ENCODE results near the gene SMIM22. TPM values are rescaled to one million over a fixed set of nuclear protein-coding genes. Genes with fewer than 3 reads are reported as not detected.
"Not testable (repeated sequence)": the region's sequence is repeated elsewhere in the genome, so short reads cannot be mapped to it uniquely, and the experiment has no call there.

SMIM22 gene
- total RNA-seq, 1 donor from 2014 or later = not detected

GRCh38 chr16:4776141-4776705 is 18.9 kb upstream of the SMIM22 start:
- no peaks in the 10 kb centered on the region for H3K36me3 Mint-ChIP-seq (ENCODE audit: low read depth)
- intact Hi-C loops (cut with micrococcal nuclease) = no loop called here
- no peaks in the 10 kb centered on the region for H3K4me1 Mint-ChIP-seq (ENCODE audit: low read depth)
- H3K27ac Mint-ChIP-seq = no peak overlapping the region
- H3K4me3 Mint-ChIP-seq (ENCODE audit: low read depth) = no peak overlapping the region
- no peaks in the 10 kb centered on the region for H3K9me3 Mint-ChIP-seq
- H3K27me3 Mint-ChIP-seq (ENCODE audit: low read depth) = peaks cover 2% of the 10 kb centered on the region
- DNase-seq (ENCODE audit: low spot score) = no peak

- Mint-ChIP-seq H3K9me3 (no peaks in the 10 kb centered on the region), H3K36me3 (ENCODE audit: low read depth) (no peaks in the 10 kb centered on the region), H3K27me3 (ENCODE audit: low read depth) (peaks cover 2% of the 10 kb centered on the region), H3K27ac (no peak overlapping the region), H3K4me1 (ENCODE audit: low read depth) (no peaks in the 10 kb centered on the region), H3K4me3 (ENCODE audit: low read depth) (no peak overlapping the region)
- intact Hi-C loops (cut with micrococcal nuclease) = no loop called here
- no peak for DNase-seq (ENCODE audit: low spot score)
Measured at GRCh38 chr16:4777339-4778049, 17.7 kb upstream of the SMIM22 start.

- H3K9me3 Mint-ChIP-seq = no peaks in the 10 kb centered on the region
- no peak overlapping the region for H3K27ac Mint-ChIP-seq
- peaks cover 2% of the 10 kb centered on the region for H3K27me3 Mint-ChIP-seq (ENCODE audit: low read depth)
- H3K36me3 Mint-ChIP-seq (ENCODE audit: low read depth) = no peaks in the 10 kb centered on the region
- no peaks in the 10 kb centered on the region for H3K4me1 Mint-ChIP-seq (ENCODE audit: low read depth)
- intact Hi-C loops (cut with micrococcal nuclease) = no loop called here
- H3K4me3 Mint-ChIP-seq (ENCODE audit: low read depth) = no peak overlapping the region
- DNase-seq (ENCODE audit: low spot score) = no peak
Measured at GRCh38 chr16:4778050-4778392, 17.1 kb upstream of the SMIM22 start.

GRCh38 chr16:4780235-4780634 is 14.9 kb upstream of the SMIM22 start:
- Mint-ChIP-seq H3K4me3 (ENCODE audit: low read depth) (no peak overlapping the region), H3K9me3 (no peaks in the 10 kb centered on the region), H3K4me1 (ENCODE audit: low read depth) (no peaks in the 10 kb centered on the region), H3K27me3 (ENCODE audit: low read depth) (no peaks in the 10 kb centered on the region), H3K36me3 (ENCODE audit: low read depth) (no peaks in the 10 kb centered on the region), H3K27ac (no peak overlapping the region)
- DNase-seq (ENCODE audit: low spot score) = no peak
- intact Hi-C loops (cut with micrococcal nuclease) = no loop called here

GRCh38 chr16:4783251-4783950 is 11.8 kb upstream of the SMIM22 start:
- no peak overlapping the region for H3K4me3 Mint-ChIP-seq (ENCODE audit: low read depth)
- no peaks in the 10 kb centered on the region for H3K36me3 Mint-ChIP-seq (ENCODE audit: low read depth)
- intact Hi-C loops (cut with micrococcal nuclease) = no loop called here
- H3K4me1 Mint-ChIP-seq (ENCODE audit: low read depth) = no peaks in the 10 kb centered on the region
- no peaks in the 10 kb centered on the region for H3K9me3 Mint-ChIP-seq
- H3K27me3 Mint-ChIP-seq (ENCODE audit: low read depth) = no peaks in the 10 kb centered on the region
- H3K27ac Mint-ChIP-seq = no peak overlapping the region
- DNase-seq (ENCODE audit: low spot score) = no peak

- Mint-ChIP-seq H3K4me3 (ENCODE audit: low read depth) (no peak overlapping the region), H3K36me3 (ENCODE audit: low read depth) (no peaks in the 10 kb centered on the region), H3K27ac (no peak overlapping the region), H3K9me3 (no peaks in the 10 kb centered on the region), H3K27me3 (ENCODE audit: low read depth) (no peaks in the 10 kb centered on the region), H3K4me1 (ENCODE audit: low read depth) (no peaks in the 10 kb centered on the region)
- intact Hi-C loops (cut with micrococcal nuclease) = no loop called here
- no peak for DNase-seq (ENCODE audit: low spot score)
Measured at GRCh38 chr16:4783951-4784336, 11.2 kb upstream of the SMIM22 start.

GRCh38 chr16:4784444-4784987 is 10.7 kb upstream of the SMIM22 start:
- H3K9me3 Mint-ChIP-seq; DNase-seq (ENCODE audit: low spot score); H3K27me3 Mint-ChIP-seq (ENCODE audit: low read depth); H3K36me3 Mint-ChIP-seq (ENCODE audit: low read depth); H3K27ac Mint-ChIP-seq; intact Hi-C loops (cut with micrococcal nuclease); H3K4me3 Mint-ChIP-seq (ENCODE audit: low read depth); H3K4me1 Mint-ChIP-seq (ENCODE audit: low read depth): not testable (repeated sequence)

- no peak overlapping the region for H3K27ac Mint-ChIP-seq
- H3K36me3 Mint-ChIP-seq (ENCODE audit: low read depth) = no peaks in the 10 kb centered on the region
- intact Hi-C loops (cut with micrococcal nuclease) = no loop called here
- H3K9me3 Mint-ChIP-seq = no peaks in the 10 kb centered on the region
- H3K4me3 Mint-ChIP-seq (ENCODE audit: low read depth) = no peak overlapping the region
- H3K27me3 Mint-ChIP-seq (ENCODE audit: low read depth) = no peaks in the 10 kb centered on the region
- H3K4me1 Mint-ChIP-seq (ENCODE audit: low read depth) = peaks cover 2% of the 10 kb centered on the region
- no peak for DNase-seq (ENCODE audit: low spot score)
Measured at GRCh38 chr16:4785758-4786433, 9.3 kb upstream of the SMIM22 start.

GRCh38 chr16:4787068-4787467 is 8.1 kb upstream of the SMIM22 start:
- H3K27me3 Mint-ChIP-seq (ENCODE audit: low read depth) = no peaks in the 10 kb centered on the region
- H3K9me3 Mint-ChIP-seq = no peaks in the 10 kb centered on the region
- no peak for DNase-seq (ENCODE audit: low spot score)
- intact Hi-C loops (cut with micrococcal nuclease) = no loop called here
- H3K27ac Mint-ChIP-seq = no peak overlapping the region
- peaks cover 6% of the 10 kb centered on the region for H3K4me1 Mint-ChIP-seq (ENCODE audit: low read depth)
- H3K36me3 Mint-ChIP-seq (ENCODE audit: low read depth) = no peaks in the 10 kb centered on the region
- no peak overlapping the region for H3K4me3 Mint-ChIP-seq (ENCODE audit: low read depth)

- intact Hi-C loops (cut with micrococcal nuclease) = no loop called here
- Mint-ChIP-seq H3K27ac (no peak within 1 kb of the TSS), H3K36me3 (ENCODE audit: low read depth) (no peaks in the 10 kb centered on the region), H3K27me3 (ENCODE audit: low read depth) (no peaks in the 10 kb centered on the region), H3K4me3 (ENCODE audit: low read depth) (no peak within 1 kb of the TSS), H3K9me3 (no peaks in the 10 kb centered on the region), H3K4me1 (ENCODE audit: low read depth) (peaks cover 6% of the 10 kb centered on the region)
- DNase-seq (ENCODE audit: low spot score) = no peak
Measured at GRCh38 chr16:4787627-4788482, 7.3 kb upstream of the SMIM22 start, which contains the start of gene SEPTIN12. TSS of gene SEPTIN12 (minus strand) at chr16:4788345. CDS start at chr16:4787645, 700 bp downstream.

GRCh38 chr16:4788489-4788889 is 6.7 kb upstream of the SMIM22 start:
- no peaks in the 10 kb centered on the region for H3K9me3 Mint-ChIP-seq
- H3K27me3 Mint-ChIP-seq (ENCODE audit: low read depth) = no peaks in the 10 kb centered on the region
- intact Hi-C loops (cut with micrococcal nuclease) = no loop called here
- no peak overlapping the region for H3K27ac Mint-ChIP-seq
- H3K36me3 Mint-ChIP-seq (ENCODE audit: low read depth) = no peaks in the 10 kb centered on the region
- no peak for DNase-seq (ENCODE audit: low spot score)
- no peak overlapping the region for H3K4me3 Mint-ChIP-seq (ENCODE audit: low read depth)
- peaks cover 6% of the 10 kb centered on the region for H3K4me1 Mint-ChIP-seq (ENCODE audit: low read depth)

- Mint-ChIP-seq H3K27me3 (ENCODE audit: low read depth) (no peaks in the 10 kb centered on the region), H3K4me1 (ENCODE audit: low read depth) (peaks cover 6% of the 10 kb centered on the region)
Measured at GRCh38 chr16:4788910-4789309, 6.3 kb upstream of the SMIM22 start.

More at GRCh38 chr16:4788910-4789309, 6.3 kb upstream of the SMIM22 start:
- no peak overlapping the region for H3K4me3 Mint-ChIP-seq (ENCODE audit: low read depth)
- no peaks in the 10 kb centered on the region for H3K36me3 Mint-ChIP-seq (ENCODE audit: low read depth)
- intact Hi-C loops (cut with micrococcal nuclease) = no loop called here
- H3K27ac Mint-ChIP-seq = no peak overlapping the region
- H3K9me3 Mint-ChIP-seq = no peaks in the 10 kb centered on the region
- DNase-seq (ENCODE audit: low spot score) = no peak

Measured in activated T-helper 2 cell treated with anti-CD3 and anti-CD28 coated beads, Interferon-gamma antibody, Interleukin-2, Interleukin-4, amounts not matched to agents 10 μg/mL and 5 μg/mL and 100 μg/mL, durations not matched to agents 14 hours and 24 hours and 36 hours (primary cell).